Fibroblast of skin of abdomen (primary cell): Measurements from ENCODE around the gene IL6R.
"Not testable (repeated sequence)": the region's sequence is repeated elsewhere in the genome, so short reads cannot be mapped to it uniquely, and the experiment has no call there.

Experiments used
- DNase-seq: peaks from one replicate; pipeline ENCODE4 v3.0.0-alpha.2; 2013

IL6R gene

GRCh38 chr1:154483941-154484803, 79.0 kb downstream of the IL6R start:
- DNase-seq, result no peak

DNA sequence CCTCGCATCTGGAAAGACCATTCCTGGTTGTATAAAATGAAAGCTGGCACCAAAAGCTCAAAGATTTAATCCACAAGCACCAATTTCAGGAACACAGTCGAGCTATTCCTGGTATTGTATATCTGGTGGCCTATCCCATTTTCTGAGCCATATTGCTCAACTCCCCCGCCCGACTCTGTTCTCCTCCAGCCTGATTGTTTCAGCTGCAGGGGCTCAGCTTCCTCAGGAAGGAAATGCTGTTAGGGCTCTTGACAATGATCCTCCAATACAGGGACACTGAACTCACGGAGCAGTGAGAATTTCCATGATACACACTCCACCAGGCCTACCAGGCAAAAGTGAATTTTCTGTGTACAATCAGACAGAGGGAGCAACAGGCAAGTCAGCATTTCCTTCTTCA, 80.0 kb downstream of the IL6R start:
- DNase-seq, result no peak

DNA sequence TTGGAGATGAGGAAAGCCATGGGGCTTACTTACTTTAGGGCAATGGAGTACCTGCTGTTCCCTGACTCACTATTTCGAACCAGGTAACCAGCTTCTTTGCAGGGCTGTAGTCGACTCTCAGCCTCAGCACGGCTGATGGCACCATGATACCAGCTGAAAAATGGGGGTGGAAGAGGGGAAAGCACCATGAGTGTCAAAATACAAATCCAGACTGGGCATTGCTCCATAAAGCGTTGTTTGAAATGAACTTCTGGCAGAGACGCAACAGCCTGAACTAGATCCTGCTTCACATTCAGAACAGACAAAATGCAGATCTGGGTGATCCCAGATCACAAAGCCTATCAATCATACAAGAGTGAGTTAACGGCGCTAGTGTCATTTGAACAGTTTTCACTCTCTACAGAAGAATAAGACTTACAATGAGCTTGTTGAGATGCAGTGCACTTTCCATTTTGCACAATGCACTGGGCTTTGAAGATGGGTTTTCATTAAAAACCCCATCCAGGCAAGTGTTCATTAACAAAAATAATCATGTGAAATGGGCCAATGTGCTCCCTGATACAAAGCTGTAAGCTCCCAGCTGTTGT, 80.9 kb downstream of the IL6R start:
- no peak for DNase-seq

GRCh38 chr1:154486756-154487155, 81.6 kb downstream of the IL6R start:
- not testable (repeated sequence) for DNase-seq

DNA sequence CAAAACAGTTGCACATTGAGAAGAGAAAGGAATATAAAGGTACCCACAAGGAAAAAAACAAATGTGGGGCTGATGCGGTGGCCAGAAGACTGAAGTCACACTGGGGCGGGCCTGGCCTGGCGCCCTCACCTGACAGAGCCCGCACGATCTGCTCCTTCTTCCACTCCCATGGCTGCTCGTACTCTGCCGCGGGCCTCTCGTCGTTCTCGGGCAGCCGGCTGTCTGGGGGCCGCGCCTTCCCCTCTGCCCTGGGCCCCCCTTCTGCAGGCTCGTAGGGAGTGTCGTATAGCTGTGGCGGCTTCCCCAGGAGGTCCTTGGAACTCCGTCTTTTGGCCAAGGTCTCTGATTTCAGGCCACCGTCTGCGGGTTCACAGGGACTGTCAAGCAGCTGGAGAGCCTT, 83.8 kb downstream of the IL6R start:
- no peak for DNase-seq

DNA sequence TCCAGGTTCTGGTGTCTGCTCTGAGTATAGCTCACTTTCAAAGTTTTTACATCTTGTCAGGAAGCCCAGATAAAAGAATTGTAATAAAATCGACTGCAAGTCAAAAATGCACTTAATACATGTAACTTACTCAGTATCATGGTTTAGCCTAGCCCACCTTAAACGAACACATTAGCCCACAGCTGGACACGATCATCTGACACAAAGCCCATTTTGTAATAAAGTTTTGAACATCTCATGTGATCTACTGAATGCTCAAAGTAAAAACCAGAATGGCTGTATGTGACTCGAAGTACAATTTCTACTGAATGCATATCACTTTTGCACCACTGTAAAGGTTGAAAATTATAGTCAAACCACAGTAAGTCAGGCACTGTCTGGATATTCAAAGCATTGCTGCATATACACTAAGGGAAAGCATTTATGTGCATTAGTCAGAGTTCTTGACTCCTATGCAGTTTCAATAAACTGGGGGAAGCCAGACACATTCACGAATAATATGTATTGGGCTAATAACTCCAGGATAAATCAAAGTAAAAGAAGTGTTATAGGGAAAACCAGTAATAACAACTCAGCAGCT, 84.6 kb downstream of the IL6R start:
- DNase-seq, result no peak

DNA sequence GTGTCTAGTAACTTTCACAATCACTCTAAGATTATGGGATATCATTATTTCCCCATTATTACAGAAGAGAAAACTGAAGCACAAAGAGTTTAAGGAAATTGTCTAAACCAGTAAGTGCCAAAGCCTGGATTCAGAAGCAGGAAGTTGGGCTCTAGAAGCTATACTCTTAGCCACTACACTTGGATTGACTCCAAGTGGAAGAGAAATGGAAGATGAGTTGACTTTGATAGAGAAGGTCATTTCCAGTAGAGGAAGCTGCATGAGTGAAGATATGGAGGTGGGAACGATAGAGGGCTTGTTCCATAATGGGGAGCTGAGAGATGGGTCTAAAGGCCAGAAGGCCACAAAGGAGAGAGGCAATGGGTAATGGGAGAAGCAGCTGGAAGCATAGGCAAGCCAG, 85.2 kb downstream of the IL6R start:
- no peak for DNase-seq

- DNase-seq, result no peak
Measured at GRCh38 chr1:154492115-154492514, 87.0 kb downstream of the IL6R start.

DNA sequence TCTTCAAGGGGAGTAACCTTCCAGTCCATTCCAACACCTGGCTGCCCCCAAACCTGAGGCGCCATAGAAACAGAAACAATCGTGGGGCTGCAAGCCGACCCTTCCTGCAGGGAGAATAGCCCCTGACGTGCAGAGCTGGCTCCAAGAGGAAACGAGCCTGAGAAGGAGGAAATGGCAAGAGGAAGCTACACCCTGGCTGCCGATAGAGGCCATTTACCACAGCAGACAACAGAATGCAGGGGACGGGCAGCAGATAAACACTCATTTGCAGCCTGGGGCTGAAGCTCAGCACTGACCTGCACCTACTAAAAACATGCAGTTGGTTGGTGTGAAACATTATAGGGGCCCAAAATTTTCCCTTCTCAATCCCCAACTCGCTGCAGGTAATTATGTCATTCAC, 88.1 kb downstream of the IL6R start:
- no peak for DNase-seq

- DNase-seq, result no peak
Measured at GRCh38 chr1:154495496-154496273, 90.5 kb downstream of the IL6R start.

- DNase-seq, result no peak
Measured at GRCh38 chr1:154496383-154496782, 91.2 kb downstream of the IL6R start.

GRCh38 chr1:154497026-154497806, 92.1 kb downstream of the IL6R start:
- no peak for DNase-seq

- no peak for DNase-seq
Measured at GRCh38 chr1:154499446-154499845, 94.3 kb downstream of the IL6R start.

DNA sequence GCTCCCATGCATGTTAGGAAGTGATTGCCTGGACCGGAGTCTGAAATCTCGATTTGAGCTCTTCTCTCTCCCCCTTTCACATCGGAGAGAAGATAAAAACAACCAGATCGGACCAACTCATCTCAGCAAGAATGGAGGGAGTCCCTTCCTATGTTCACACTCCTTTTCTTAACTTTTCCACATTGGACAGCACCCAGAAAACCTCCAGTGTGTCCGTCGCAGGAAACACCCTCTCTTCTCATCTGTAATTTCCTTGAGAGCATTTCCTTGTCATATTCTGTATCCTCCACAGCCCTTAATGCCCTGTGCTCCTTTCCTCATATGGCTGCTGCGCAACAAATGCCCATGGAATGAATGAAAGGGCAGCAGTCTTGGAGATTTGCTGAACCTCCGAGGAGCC, 95.4 kb downstream of the IL6R start:
- DNase-seq, result no peak

DNA sequence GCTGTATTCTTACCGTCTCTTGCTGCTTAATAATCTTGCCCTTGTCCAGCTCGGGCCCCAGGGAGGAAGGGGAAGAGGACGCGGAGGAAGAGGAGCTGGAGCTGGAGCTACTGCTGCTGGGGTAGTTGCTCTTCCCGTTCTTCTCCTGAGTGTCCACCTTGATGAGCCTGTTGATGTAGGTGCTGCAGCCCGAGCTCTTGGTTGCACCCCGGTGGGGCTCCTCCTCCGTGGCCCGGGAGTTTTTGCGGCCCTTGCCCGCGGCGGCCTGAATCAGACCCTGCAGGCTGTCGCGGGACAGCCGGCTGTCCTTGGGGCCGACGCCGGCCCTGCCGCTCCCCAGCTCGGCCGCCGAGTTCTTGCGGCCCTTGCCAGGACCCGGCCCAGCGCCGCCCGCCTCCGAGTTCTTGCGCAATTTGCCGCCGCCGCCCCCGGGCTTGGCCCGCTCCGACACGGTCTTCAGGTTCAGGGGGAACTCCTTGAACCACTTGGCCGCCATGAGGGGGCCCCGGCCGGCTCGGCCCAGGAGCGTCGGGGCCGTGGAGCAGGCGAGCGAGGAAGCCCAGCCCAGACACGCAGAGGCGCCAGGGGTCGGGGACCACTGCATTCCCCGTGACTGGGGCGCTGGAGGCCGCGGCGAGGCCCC, 96.4 kb downstream of the IL6R start:
- no peak for DNase-seq

- DNase-seq, result no peak
Measured at GRCh38 chr1:154502066-154502743, 97.1 kb downstream of the IL6R start, which contains the start of the genes SHE and TDRD10. Gene SHE, minus strand, starts transcription at chr1:154502412. Its CDS starts 386 bp downstream, at chr1:154502026. Gene TDRD10, plus strand, starts transcription at chr1:154502219. Its CDS starts 4,685 bp downstream, at chr1:154506904.

DNA sequence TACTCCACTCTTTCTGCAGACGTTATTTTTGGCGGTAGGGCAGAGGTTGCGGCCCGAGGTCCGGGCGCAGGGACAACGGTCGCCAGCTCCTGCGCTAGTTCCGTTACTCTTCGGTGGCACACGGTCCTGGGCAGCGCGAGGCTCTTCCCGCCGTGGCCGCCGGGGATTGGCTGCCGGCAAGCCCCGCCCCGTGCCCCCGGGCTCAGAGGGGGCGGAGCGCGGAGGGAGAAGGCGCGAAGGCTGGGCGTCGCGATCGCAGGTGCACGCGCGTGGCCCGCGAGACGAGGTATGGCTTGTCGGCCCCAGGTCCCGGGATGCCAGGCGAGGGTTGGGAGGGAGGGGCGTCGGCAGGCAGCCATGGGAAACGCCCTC, 97.6 kb downstream of the IL6R start:
- DNase-seq, result no peak

GRCh38 chr1:154503898-154504297, 98.8 kb downstream of the IL6R start:
- no peak for DNase-seq

- no peak for DNase-seq
Measured at GRCh38 chr1:154512760-154513159, 107.6 kb downstream of the IL6R start.

GRCh38 chr1:154514066-154514553, 109.0 kb downstream of the IL6R start:
- no peak for DNase-seq

DNA sequence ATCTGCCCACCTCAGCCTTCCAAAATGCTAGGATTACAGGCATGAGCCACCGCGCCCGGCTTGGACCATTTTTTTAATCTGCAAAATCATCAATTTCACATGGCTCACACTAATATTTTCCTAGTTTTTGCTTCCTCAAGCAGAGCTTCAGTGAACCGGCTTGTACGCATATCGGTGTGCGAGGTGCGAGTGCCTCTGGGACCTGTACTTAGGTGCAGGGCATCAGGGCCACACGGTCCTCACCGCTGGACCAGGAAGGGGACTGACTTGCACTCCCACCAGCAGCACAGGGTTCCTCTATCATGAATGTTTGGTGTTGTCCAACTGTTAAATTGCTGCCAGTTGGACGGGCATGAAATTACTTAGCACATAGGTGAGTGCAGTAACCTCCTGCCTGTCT, 112.5 kb downstream of the IL6R start:
- DNase-seq, result no peak
